ENCODE measurements around the gene FAM216B. TPM values are rescaled to one million over a fixed set of nuclear protein-coding genes. Genes with fewer than 3 reads are reported as not detected.
A peak's percentile ranks its signal among the peaks of the same experiment; 100 is the strongest.

Gene FAM216B
- total and polyA plus RNA-seq, 2 donors (not counting 1 experiment from before 2014, with no cell fraction given) = under 0.01 TPM; not detected in 1

GRCh38 chr13:42788601-42789000 lies 7.2 kb downstream of the FAM216B start:
- no peak overlapping the region for H3K9ac ChIP-seq (ENCODE audit: insufficient read depth, low read length)
- no peak overlapping the region for H3K4me2 ChIP-seq (ENCODE audit: extremely low read depth, insufficient read depth, low read length)
- no peaks in the 10 kb centered on the region for H3K4me1 ChIP-seq (ENCODE audit: control insufficient read depth, extremely low read depth, insufficient read depth, low read length)
- DNase-seq (ENCODE audit: low read depth in 2 of 2) = no peak
- no peak overlapping the region for H3K4me3 ChIP-seq (replicated peaks in 1 of 4; ENCODE audit: control extremely low read depth in 1 of 4, insufficient read depth in 1 of 4, low read depth in 3 of 4, low read length in 4 of 4)
- H3K27ac ChIP-seq (ENCODE audit: insufficient read depth, low read length) = no peak overlapping the region
- H3K36me3 ChIP-seq (ENCODE audit: control insufficient read depth, insufficient read depth, low read length) = no peaks in the 10 kb centered on the region
- H4K20me1 ChIP-seq (ENCODE audit: control insufficient read depth, extremely low read depth, insufficient read depth, low read length) = no peaks in the 10 kb centered on the region
- H3K9me3 ChIP-seq (ENCODE audit: control insufficient read depth, insufficient read depth, low read depth, low read length) = no peaks in the 10 kb centered on the region
- no peaks in the 10 kb centered on the region for H3K27me3 ChIP-seq (ENCODE audit: control insufficient read depth, insufficient read depth, low read length)
- no peak for TF ChIP-seq EZH2 (IDR thresholded peaks at IDR 0.05; ENCODE audit: low read length, missing control alignments)
- TF ChIP-seq CTCF (conservative IDR thresholded peaks at IDR 0.05 in 1 of 2, IDR thresholded peaks at IDR 0.05 in 1 of 2; ENCODE audit: low read depth in 1 of 2, low read length in 2 of 2) = no peak
- no peak overlapping the region for H2AFZ ChIP-seq (ENCODE audit: low read length)
- H3K79me2 ChIP-seq (ENCODE audit: control insufficient read depth, insufficient read depth, low read length) = no peaks in the 10 kb centered on the region

GRCh38 chr13:42792154-42792553 lies 10.8 kb downstream of the FAM216B start:
- Histone ChIP-seq H4K20me1 (ENCODE audit: control insufficient read depth, extremely low read depth, insufficient read depth, low read length) (no peaks in the 10 kb centered on the region), H3K4me3 (replicated peaks in 1 of 4; ENCODE audit: control extremely low read depth in 1 of 4, insufficient read depth in 1 of 4, low read depth in 3 of 4, low read length in 4 of 4) (no peak overlapping the region), H2AFZ (ENCODE audit: low read length) (no peak overlapping the region), H3K4me2 (ENCODE audit: extremely low read depth, insufficient read depth, low read length) (no peak overlapping the region), H3K9ac (ENCODE audit: insufficient read depth, low read length) (no peak overlapping the region), H3K4me1 (ENCODE audit: control insufficient read depth, extremely low read depth, insufficient read depth, low read length) (no peaks in the 10 kb centered on the region), H3K79me2 (ENCODE audit: control insufficient read depth, insufficient read depth, low read length) (no peaks in the 10 kb centered on the region), H3K36me3 (ENCODE audit: control insufficient read depth, insufficient read depth, low read length) (no peaks in the 10 kb centered on the region), H3K27me3 (ENCODE audit: control insufficient read depth, insufficient read depth, low read length) (no peaks in the 10 kb centered on the region), H3K27ac (ENCODE audit: insufficient read depth, low read length) (no peak overlapping the region), H3K9me3 (ENCODE audit: control insufficient read depth, insufficient read depth, low read depth, low read length) (no peaks in the 10 kb centered on the region)
- no peak for DNase-seq (ENCODE audit: low read depth in 2 of 2)
- TF ChIP-seq EZH2 (IDR thresholded peaks at IDR 0.05; ENCODE audit: low read length, missing control alignments) (no peak), CTCF (conservative IDR thresholded peaks at IDR 0.05 in 1 of 2, IDR thresholded peaks at IDR 0.05 in 1 of 2; ENCODE audit: low read depth in 1 of 2, low read length in 2 of 2) (no peak)

- H3K27me3 ChIP-seq (ENCODE audit: control insufficient read depth, insufficient read depth, low read length) = no peaks in the 10 kb centered on the region
- no peak overlapping the region for H3K27ac ChIP-seq (ENCODE audit: insufficient read depth, low read length)
- no peaks in the 10 kb centered on the region for H4K20me1 ChIP-seq (ENCODE audit: control insufficient read depth, extremely low read depth, insufficient read depth, low read length)
- no peak overlapping the region for H3K4me3 ChIP-seq (replicated peaks in 1 of 4; ENCODE audit: control extremely low read depth in 1 of 4, insufficient read depth in 1 of 4, low read depth in 3 of 4, low read length in 4 of 4)
- H3K79me2 ChIP-seq (ENCODE audit: control insufficient read depth, insufficient read depth, low read length) = no peaks in the 10 kb centered on the region
- no peak for TF ChIP-seq CTCF (conservative IDR thresholded peaks at IDR 0.05 in 1 of 2, IDR thresholded peaks at IDR 0.05 in 1 of 2; ENCODE audit: low read depth in 1 of 2, low read length in 2 of 2)
- no peak for TF ChIP-seq EZH2 (IDR thresholded peaks at IDR 0.05; ENCODE audit: low read length, missing control alignments)
- H3K36me3 ChIP-seq (ENCODE audit: control insufficient read depth, insufficient read depth, low read length) = no peaks in the 10 kb centered on the region
- no peak overlapping the region for H2AFZ ChIP-seq (ENCODE audit: low read length)
- H3K9me3 ChIP-seq (ENCODE audit: control insufficient read depth, insufficient read depth, low read depth, low read length) = no peaks in the 10 kb centered on the region
- DNase-seq (ENCODE audit: low read depth in 2 of 2) = peak in 1 of 2 donors; percentile 64
- no peaks in the 10 kb centered on the region for H3K4me1 ChIP-seq (ENCODE audit: control insufficient read depth, extremely low read depth, insufficient read depth, low read length)
- H3K4me2 ChIP-seq (ENCODE audit: extremely low read depth, insufficient read depth, low read length) = no peak overlapping the region
- H3K9ac ChIP-seq (ENCODE audit: insufficient read depth, low read length) = no peak overlapping the region
These were observed 13.3 kb downstream of the FAM216B start for GRCh38 chr13:42794577-42795275.

Data from fibroblast of lung (primary cell).